ENCODE data around the gene ATP6V1E1. TPM values are rescaled to one million over a fixed set of nuclear protein-coding genes. Genes with fewer than 3 reads are reported as not detected.

ATP6V1E1 gene
- total RNA-seq, 3 donors from 2014 or later, result 99.6 to 128 (median 110) TPM

- Histone ChIP-seq H3K4me1 (ENCODE audit: low read depth) (no peaks in the 10 kb centered on the region), H3K4me3 (no peak overlapping the region), H3K9me3 (no peaks in the 10 kb centered on the region), H3K36me3 (ENCODE audit: low read depth) (no peaks in the 10 kb centered on the region)
- intact Hi-C loops (cut with DNase I, micrococcal nuclease), result no loop called here
- DNase-seq (no peak), ATAC-seq (no peak)
- no peak for TF ChIP-seq CTCF (IDR thresholded peaks at IDR 0.05)
These were observed 79.4 kb downstream of the ATP6V1E1 start for GRCh38 chr22:17549183-17549582.

DNA sequence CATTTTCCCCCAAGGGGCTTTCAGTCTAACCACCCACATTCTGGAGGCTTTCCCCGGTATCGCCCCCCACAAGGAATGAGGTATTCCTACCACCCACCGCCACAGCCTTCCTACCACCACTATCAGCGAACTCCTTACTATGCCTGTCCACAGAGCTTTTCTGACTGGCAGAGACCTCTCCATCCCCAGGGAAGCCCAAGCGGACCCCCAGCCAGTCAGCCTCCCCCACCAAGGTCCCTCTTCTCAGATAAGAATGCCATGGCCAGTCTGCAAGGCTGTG lies 79.9 kb downstream of the ATP6V1E1 start:
- ATAC-seq, result no peak
- TF ChIP-seq CTCF (IDR thresholded peaks at IDR 0.05), result no peak
- DNase-seq, result no peak
- no peak overlapping the region for H3K4me3 ChIP-seq
- intact Hi-C loops (cut with DNase I, micrococcal nuclease), result no loop called here
- no peaks in the 10 kb centered on the region for H3K36me3 ChIP-seq (ENCODE audit: low read depth)
- no peaks in the 10 kb centered on the region for H3K4me1 ChIP-seq (ENCODE audit: low read depth)
- H3K9me3 ChIP-seq, result no peaks in the 10 kb centered on the region

DNA sequence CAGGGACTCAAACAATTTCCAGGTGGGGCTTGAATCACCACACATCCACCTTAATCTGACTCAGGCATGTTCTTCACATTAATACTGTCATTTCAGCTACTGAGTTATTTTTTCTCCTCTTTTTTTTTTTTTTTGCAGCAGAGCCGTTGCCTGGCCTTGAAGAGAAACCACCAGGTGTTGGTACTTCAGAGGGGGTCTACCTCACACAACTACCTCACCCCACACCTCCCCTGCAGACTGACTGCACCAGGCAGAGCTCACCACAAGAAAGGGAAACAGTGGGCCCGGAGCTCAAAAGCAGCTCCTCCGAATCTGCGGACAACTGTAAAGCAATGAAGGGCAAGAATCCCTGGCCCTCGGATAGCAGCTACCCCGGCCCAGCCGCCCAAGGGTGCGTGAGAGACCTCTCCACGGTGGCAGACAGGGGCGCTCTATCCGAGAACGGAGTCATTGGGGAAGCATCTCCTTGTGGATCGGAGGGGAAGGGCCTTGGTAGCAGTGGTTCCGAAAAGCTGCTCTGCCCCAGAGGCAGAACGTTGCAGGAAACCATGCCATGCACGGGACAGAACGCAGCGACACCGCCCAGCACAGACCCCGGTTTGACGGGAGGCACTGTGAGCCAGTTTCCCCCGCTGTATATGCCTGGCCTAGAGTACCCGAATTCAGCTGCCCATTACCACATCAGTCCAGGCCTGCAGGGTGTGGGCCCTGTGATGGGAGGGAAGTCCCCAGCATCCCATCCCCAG lies 80.4 kb downstream of the ATP6V1E1 start:
- Histone ChIP-seq H3K9me3 (no peaks in the 10 kb centered on the region), H3K4me1 (ENCODE audit: low read depth) (no peaks in the 10 kb centered on the region), H3K4me3 (no peak overlapping the region), H3K36me3 (ENCODE audit: low read depth) (no peaks in the 10 kb centered on the region)
- TF ChIP-seq CTCF (IDR thresholded peaks at IDR 0.05), result no peak
- intact Hi-C loops (cut with DNase I, micrococcal nuclease), result no loop called here
- ATAC-seq, result no peak
- DNase-seq, result no peak

- intact Hi-C loops (cut with DNase I, micrococcal nuclease), result no loop called here
- TF ChIP-seq CTCF (IDR thresholded peaks at IDR 0.05), result no peak
- DNase-seq (no peak), ATAC-seq (no peak)
- no peaks in the 10 kb centered on the region for H3K9me3 ChIP-seq
- no peak overlapping the region for H3K4me3 ChIP-seq
- H3K4me1 ChIP-seq (ENCODE audit: low read depth), result no peaks in the 10 kb centered on the region
- H3K36me3 ChIP-seq (ENCODE audit: low read depth), result no peaks in the 10 kb centered on the region
These were observed 86.1 kb downstream of the ATP6V1E1 start for GRCh38 chr22:17542452-17542851.

Other genes starting within 250 kb of the ATP6V1E1 start
- 1 to 10 TPM in 1 of 3 donors, under 1 TPM in 1, not detected in 1; 0.31 to 2.0 TPM for gene SLC25A18, start 65.3 kb downstream of the ATP6V1E1 start, total RNA-seq
- gene BCL2L13, start 10.0 kb upstream of the ATP6V1E1 start, total RNA-seq, result 10 to 100 TPM; 47.2 to 61.2 (median 57.3) TPM
- 10 to 100 TPM; 17.9 to 35.0 (median 21.8) TPM for gene BID, start 145.7 kb upstream of the ATP6V1E1 start, total RNA-seq

All from mucosa of descending colon (tissue), 3 donors.